Measurements from ENCODE around the gene HOXA6.

HOXA6 gene

GRCh38 chr7:27172823-27173510 is 25.4 kb upstream of the HOXA6 start:
- H3K9me3 ChIP-seq (ENCODE audit: control insufficient read depth in 5 of 5, low read length in 5 of 5): no peaks in the 10 kb centered on the region
- H3K27me3 ChIP-seq (ENCODE audit: control insufficient read depth in 5 of 5, insufficient read depth in 4 of 5, low read length in 5 of 5): peaks cover 0 to 28% (median 12%) of the 10 kb centered on the region in 5 donors
- H3K36me3 ChIP-seq (ENCODE audit: control insufficient read depth in 5 of 5, insufficient read depth in 5 of 5, low read length in 5 of 5): no peaks in the 10 kb centered on the region
- peak overlapping the region; percentile 98 for H3K27ac ChIP-seq (ENCODE audit: low read depth, low read length)
- H3K9ac ChIP-seq (ENCODE audit: low read length in 5 of 5): peak overlapping the region; percentile 52 to 71 (median 63)
- peak overlapping the region; percentile 69 to 86 (median 76) for H3K4me3 ChIP-seq (ENCODE audit: low read depth in 1 of 5, low read length in 5 of 5)
- peaks cover 0 to 90% (median 87%) of the 10 kb centered on the region in 5 donors for H3K4me1 ChIP-seq (ENCODE audit: control insufficient read depth in 5 of 5, insufficient read depth in 5 of 5, low read length in 5 of 5)

DNA sequence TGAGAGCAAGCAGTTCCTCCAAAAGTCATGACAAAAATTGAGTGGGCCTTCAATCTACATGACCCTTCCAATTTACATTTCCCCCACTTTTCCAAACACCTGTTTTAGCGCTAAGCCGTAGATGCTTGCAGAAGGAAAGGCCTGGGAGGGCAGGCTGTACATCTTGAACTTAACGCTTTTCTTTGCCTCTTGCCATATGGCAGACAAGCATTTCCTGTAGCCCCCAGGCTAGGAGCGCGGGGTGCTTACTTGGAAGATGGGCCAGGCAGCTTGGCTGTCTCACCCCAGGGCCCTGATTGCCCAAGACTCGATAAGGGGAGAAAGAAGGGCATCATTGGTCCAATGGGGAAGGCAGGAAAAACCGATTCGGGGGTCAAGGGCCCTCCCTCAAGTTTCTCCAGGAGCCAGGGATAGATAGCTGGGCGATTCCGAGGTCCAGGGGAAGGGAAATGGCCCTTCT is 24.8 kb upstream of the HOXA6 start:
- Histone ChIP-seq H3K27me3 (ENCODE audit: control insufficient read depth in 5 of 5, insufficient read depth in 4 of 5, low read length in 5 of 5) (peaks cover 0 to 28% (median 12%) of the 10 kb centered on the region in 5 donors), H3K4me1 (ENCODE audit: control insufficient read depth in 5 of 5, insufficient read depth in 5 of 5, low read length in 5 of 5) (peaks cover 0 to 90% (median 87%) of the 10 kb centered on the region in 5 donors), H3K9ac (ENCODE audit: low read length in 5 of 5) (peak overlapping the region; percentile 7 to 71 (median 63)), H3K36me3 (ENCODE audit: control insufficient read depth in 5 of 5, insufficient read depth in 5 of 5, low read length in 5 of 5) (no peaks in the 10 kb centered on the region), H3K9me3 (ENCODE audit: control insufficient read depth in 5 of 5, low read length in 5 of 5) (no peaks in the 10 kb centered on the region), H3K27ac (ENCODE audit: low read depth, low read length) (peak overlapping the region; percentile 98), H3K4me3 (ENCODE audit: low read depth in 1 of 5, low read length in 5 of 5) (peak overlapping the region; percentile 69 to 86 (median 76))

DNA sequence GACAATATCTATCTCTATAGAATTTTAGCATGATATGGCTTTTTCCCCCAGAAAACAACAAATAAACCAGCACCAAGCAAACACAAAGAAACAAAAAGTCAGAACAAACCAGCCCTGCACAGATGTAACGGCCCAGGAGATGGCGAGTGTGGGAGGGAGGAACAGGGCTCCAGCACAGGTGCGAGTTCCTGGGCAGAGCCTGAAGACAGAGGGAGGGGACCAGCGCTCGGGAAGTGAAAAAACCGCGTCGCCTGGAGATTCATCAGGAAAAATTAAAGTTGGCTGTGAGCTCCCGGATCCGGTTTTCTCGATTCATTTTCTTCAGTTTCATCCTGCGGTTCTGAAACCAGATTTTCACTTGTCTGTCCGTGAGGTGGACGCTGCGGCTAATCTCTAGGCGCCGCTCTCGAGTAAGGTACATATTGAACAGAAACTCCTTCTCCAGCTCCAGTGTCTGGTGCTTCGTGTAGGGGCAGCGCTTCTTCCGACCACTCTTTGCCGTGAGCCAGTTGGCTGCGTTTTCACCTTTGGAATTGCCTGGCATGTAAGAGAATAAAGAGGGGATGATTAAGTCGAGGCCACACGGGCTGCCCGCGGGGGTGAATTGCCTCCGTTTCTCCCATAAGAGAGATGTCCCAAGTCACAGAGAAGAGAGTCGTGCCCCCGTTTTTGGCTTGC is 24.2 kb upstream of the HOXA6 start:
- Histone ChIP-seq H3K9ac (ENCODE audit: low read length in 5 of 5) (peak overlapping the region; percentile 30 to 72 (median 63)), H3K27ac (ENCODE audit: low read depth, low read length) (peak overlapping the region; percentile 98), H3K9me3 (ENCODE audit: control insufficient read depth in 5 of 5, low read length in 5 of 5) (no peaks in the 10 kb centered on the region), H3K4me1 (ENCODE audit: control insufficient read depth in 5 of 5, insufficient read depth in 5 of 5, low read length in 5 of 5) (peaks cover 0 to 90% (median 87%) of the 10 kb centered on the region in 5 donors), H3K36me3 (ENCODE audit: control insufficient read depth in 5 of 5, insufficient read depth in 5 of 5, low read length in 5 of 5) (no peaks in the 10 kb centered on the region), H3K27me3 (ENCODE audit: control insufficient read depth in 5 of 5, insufficient read depth in 4 of 5, low read length in 5 of 5) (peaks cover 0 to 28% (median 12%) of the 10 kb centered on the region in 5 donors), H3K4me3 (ENCODE audit: low read depth in 1 of 5, low read length in 5 of 5) (peak overlapping the region; percentile 69 to 86 (median 76))

- peak overlapping the region; percentile 98 for H3K27ac ChIP-seq (ENCODE audit: low read depth, low read length)
- peak overlapping the region; percentile 69 to 86 (median 76) for H3K4me3 ChIP-seq (ENCODE audit: low read depth in 1 of 5, low read length in 5 of 5)
- H3K27me3 ChIP-seq (ENCODE audit: control insufficient read depth in 5 of 5, insufficient read depth in 4 of 5, low read length in 5 of 5): peaks cover 0 to 28% (median 10%) of the 10 kb centered on the region in 5 donors
- peaks cover 0 to 90% (median 87%) of the 10 kb centered on the region in 5 donors for H3K4me1 ChIP-seq (ENCODE audit: control insufficient read depth in 5 of 5, insufficient read depth in 5 of 5, low read length in 5 of 5)
- no peaks in the 10 kb centered on the region for H3K36me3 ChIP-seq (ENCODE audit: control insufficient read depth in 5 of 5, insufficient read depth in 5 of 5, low read length in 5 of 5)
- peak overlapping the region; percentile 7 to 72 (median 30) for H3K9ac ChIP-seq (ENCODE audit: low read length in 5 of 5)
- no peaks in the 10 kb centered on the region for H3K9me3 ChIP-seq (ENCODE audit: control insufficient read depth in 5 of 5, low read length in 5 of 5)
Observed at GRCh38 chr7:27171325-27171636, 23.7 kb upstream of the HOXA6 start.

GRCh38 chr7:27170426-27171324 is 23.1 kb upstream of the HOXA6 start:
- Histone ChIP-seq H3K27me3 (ENCODE audit: control insufficient read depth in 5 of 5, insufficient read depth in 4 of 5, low read length in 5 of 5) (peaks cover 0 to 28% (median 10%) of the 10 kb centered on the region in 5 donors), H3K27ac (ENCODE audit: low read depth, low read length) (peak overlapping the region; percentile 98), H3K9me3 (ENCODE audit: control insufficient read depth in 5 of 5, low read length in 5 of 5) (no peaks in the 10 kb centered on the region), H3K9ac (ENCODE audit: low read length in 5 of 5) (peak overlapping the region in 4 of 5 donors; percentile 7 to 76 (median 52)), H3K4me1 (ENCODE audit: control insufficient read depth in 5 of 5, insufficient read depth in 5 of 5, low read length in 5 of 5) (peaks cover 0 to 90% (median 87%) of the 10 kb centered on the region in 5 donors), H3K4me3 (ENCODE audit: low read depth in 1 of 5, low read length in 5 of 5) (peak overlapping the region; percentile 69 to 86 (median 80)), H3K36me3 (ENCODE audit: control insufficient read depth in 5 of 5, insufficient read depth in 5 of 5, low read length in 5 of 5) (no peaks in the 10 kb centered on the region)

DNA sequence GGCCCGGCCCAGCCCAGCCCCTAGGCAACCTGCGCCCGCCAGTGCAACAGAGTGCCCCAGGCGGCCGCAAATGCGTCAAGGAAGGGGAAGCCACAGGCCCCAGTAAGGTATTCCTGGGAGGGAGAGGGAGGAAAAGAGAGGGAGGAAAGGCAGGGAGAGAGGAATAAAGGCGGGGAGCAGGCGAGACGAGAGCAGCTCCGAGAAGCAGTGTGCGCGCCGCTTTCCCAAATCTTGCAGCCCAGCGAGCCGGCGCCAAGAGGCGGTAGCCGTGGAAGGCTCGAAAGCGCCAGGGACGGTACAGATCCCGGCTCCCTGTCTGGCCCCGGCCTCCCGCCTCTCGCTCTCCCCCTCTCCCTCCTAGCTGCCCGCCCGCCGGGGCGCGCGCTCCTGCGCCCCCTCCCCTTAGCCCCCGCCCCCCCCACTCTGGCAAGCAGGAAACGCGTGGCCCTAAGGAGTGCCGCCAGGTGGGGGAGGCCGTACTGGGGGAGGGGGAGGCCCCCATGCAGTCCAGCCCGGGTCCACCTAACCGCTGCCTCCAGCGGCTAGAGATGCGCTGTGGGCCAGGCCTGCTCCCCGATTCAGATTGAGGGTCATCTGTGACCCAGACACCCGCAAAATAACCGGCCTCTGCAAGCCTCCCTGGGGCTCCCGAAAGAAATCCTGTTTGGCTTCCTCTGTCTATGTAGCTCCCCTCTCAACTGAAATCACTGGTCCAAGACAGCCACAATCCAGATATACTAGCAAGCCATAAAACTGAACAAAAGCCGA is 22.3 kb upstream of the HOXA6 start:
- H3K9ac ChIP-seq (ENCODE audit: low read length in 5 of 5): peak overlapping the region in 3 of 5 donors; percentile 51 to 88 (median 75)
- peaks cover 0 to 23% (median 6%) of the 10 kb centered on the region in 5 donors for H3K27me3 ChIP-seq (ENCODE audit: control insufficient read depth in 5 of 5, insufficient read depth in 4 of 5, low read length in 5 of 5)
- H3K9me3 ChIP-seq (ENCODE audit: control insufficient read depth in 5 of 5, low read length in 5 of 5): no peaks in the 10 kb centered on the region
- peak overlapping the region; percentile 58 to 86 (median 80) for H3K4me3 ChIP-seq (ENCODE audit: low read depth in 1 of 5, low read length in 5 of 5)
- H3K36me3 ChIP-seq (ENCODE audit: control insufficient read depth in 5 of 5, insufficient read depth in 5 of 5, low read length in 5 of 5): no peaks in the 10 kb centered on the region
- peak overlapping the region; percentile 98 for H3K27ac ChIP-seq (ENCODE audit: low read depth, low read length)
- peaks cover 0 to 90% (median 85%) of the 10 kb centered on the region in 5 donors for H3K4me1 ChIP-seq (ENCODE audit: control insufficient read depth in 5 of 5, insufficient read depth in 5 of 5, low read length in 5 of 5)

GRCh38 chr7:27168265-27168947 is 20.8 kb upstream of the HOXA6 start:
- peak overlapping the region; percentile 98 for H3K27ac ChIP-seq (ENCODE audit: low read depth, low read length)
- peak overlapping the region; percentile 58 to 86 (median 80) for H3K4me3 ChIP-seq (ENCODE audit: low read depth in 1 of 5, low read length in 5 of 5)
- H3K9ac ChIP-seq (ENCODE audit: low read length in 5 of 5): peak overlapping the region; percentile 35 to 89 (median 60)
- H3K9me3 ChIP-seq (ENCODE audit: control insufficient read depth in 5 of 5, low read length in 5 of 5): no peaks in the 10 kb centered on the region
- H3K4me1 ChIP-seq (ENCODE audit: control insufficient read depth in 5 of 5, insufficient read depth in 5 of 5, low read length in 5 of 5): peaks cover 0 to 92% (median 89%) of the 10 kb centered on the region in 5 donors
- H3K36me3 ChIP-seq (ENCODE audit: control insufficient read depth in 5 of 5, insufficient read depth in 5 of 5, low read length in 5 of 5): no peaks in the 10 kb centered on the region
- H3K27me3 ChIP-seq (ENCODE audit: control insufficient read depth in 5 of 5, insufficient read depth in 4 of 5, low read length in 5 of 5): peaks cover 0 to 19% (median 3%) of the 10 kb centered on the region in 5 donors

DNA sequence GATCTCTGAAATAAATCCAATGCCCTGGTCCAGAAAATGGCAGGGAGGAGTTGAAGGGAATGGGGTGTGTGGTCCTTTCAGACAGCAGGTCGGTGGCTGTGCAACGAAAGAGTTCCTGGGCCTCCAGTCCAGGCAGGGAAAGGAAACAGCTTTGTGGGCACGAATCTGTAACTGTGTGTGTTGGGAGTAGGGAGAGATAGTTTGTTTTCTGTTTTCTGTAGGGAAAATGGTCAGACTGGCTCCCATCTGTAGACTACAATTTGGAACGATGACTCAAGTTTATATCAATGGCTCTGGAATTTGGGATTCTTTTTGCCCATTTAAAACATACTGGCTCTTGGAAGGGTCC is 20.3 kb upstream of the HOXA6 start:
- H3K9ac ChIP-seq (ENCODE audit: low read length in 5 of 5): peak overlapping the region in 4 of 5 donors; percentile 51 to 89 (median 70)
- H3K4me3 ChIP-seq (ENCODE audit: low read depth in 1 of 5, low read length in 5 of 5): peak overlapping the region; percentile 44 to 86 (median 80)
- no peaks in the 10 kb centered on the region for H3K9me3 ChIP-seq (ENCODE audit: control insufficient read depth in 5 of 5, low read length in 5 of 5)
- peak overlapping the region; percentile 98 for H3K27ac ChIP-seq (ENCODE audit: low read depth, low read length)
- H3K27me3 ChIP-seq (ENCODE audit: control insufficient read depth in 5 of 5, insufficient read depth in 4 of 5, low read length in 5 of 5): peaks cover 0 to 19% (median 3%) of the 10 kb centered on the region in 5 donors
- H3K4me1 ChIP-seq (ENCODE audit: control insufficient read depth in 5 of 5, insufficient read depth in 5 of 5, low read length in 5 of 5): peaks cover 0 to 94% (median 89%) of the 10 kb centered on the region in 5 donors
- H3K36me3 ChIP-seq (ENCODE audit: control insufficient read depth in 5 of 5, insufficient read depth in 5 of 5, low read length in 5 of 5): no peaks in the 10 kb centered on the region
